ENCODE measurements around the gene GFM2. TPM values are rescaled to one million over a fixed set of nuclear protein-coding genes. Genes with fewer than 3 reads are reported as not detected.

The GFM2 gene
- total and polyA plus RNA-seq, 2 of the 8 experiments (the other 6 are each of a cell fraction or from before 2014, with no cell fraction given), result 17.8 to 30.6 TPM

DNA sequence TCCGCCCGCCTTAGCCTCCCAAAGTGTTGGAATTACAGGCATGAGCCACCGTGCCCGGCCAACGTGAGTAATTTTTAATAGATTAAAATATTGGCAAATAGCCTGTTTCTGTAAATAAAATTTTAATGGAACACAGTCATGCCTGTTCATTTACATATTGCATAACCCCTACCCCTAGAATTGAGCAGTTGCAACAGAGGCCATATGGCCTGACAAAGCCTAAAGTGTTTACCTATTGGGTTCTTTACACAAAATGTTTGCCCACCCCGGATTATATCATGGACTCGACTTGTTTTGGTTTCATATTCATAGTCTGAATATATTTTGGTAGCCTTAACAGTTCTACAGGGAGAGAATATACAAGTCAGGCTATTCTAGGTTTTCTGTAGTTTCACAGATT lies 5.4 kb upstream of the GFM2 start:
- 94% methylated on average over 7 of the region's 7 CpGs; no CpG with 5 or more reads in 1 of the 2 experiments for WGBS, 2 experiments (ENCODE audit: extremely low coverage in 1 of 2, insufficient coverage in 1 of 2, insufficient read length in 1 of 2, insufficient replicate concordance in 2 of 2, low coverage in 1 of 2, low lambda C conversion rate in 2 of 2, missing lambda C conversion rate in 1 of 2)
- no peak overlapping the region for H3K9ac ChIP-seq (replicated peaks in 1 of 4; ENCODE audit: extremely low read depth in 1 of 4, low read depth in 3 of 4, low read length in 3 of 4)
- TF ChIP-seq GABPA (IDR thresholded peaks at IDR 0.05; ENCODE audit: borderline replicate concordance, insufficient read depth, low read length) (no peak), TCF12 (IDR thresholded peaks at IDR 0.05; ENCODE audit: low read depth, low read length) (no peak), HDAC6 (IDR thresholded peaks at IDR 0.05; ENCODE audit: low read depth, low read length) (no peak), TAF7 (optimal IDR thresholded peaks at IDR 0.05; ENCODE audit: borderline replicate concordance, low read depth, low read length) (no peak), SP2 (IDR thresholded peaks at IDR 0.05; ENCODE audit: low read length) (no peak), SIN3A (conservative IDR thresholded peaks at IDR 0.05 in 1 of 2, IDR thresholded peaks at IDR 0.05 in 1 of 2; ENCODE audit: low read depth in 1 of 2, low read length in 2 of 2) (no peak), SP4 (IDR thresholded peaks at IDR 0.05; ENCODE audit: low read length) (no peak), YY1 (IDR thresholded peaks at IDR 0.05; ENCODE audit: low read depth, low read length) (no peak), BRCA1 (IDR thresholded peaks at IDR 0.05; ENCODE audit: low read depth, low read length) (no peak), RFX5 (IDR thresholded peaks at IDR 0.05; ENCODE audit: borderline replicate concordance, low read depth, low read length) (no peak), SIX5 (IDR thresholded peaks at IDR 0.05; ENCODE audit: low read depth, low read length) (no peak), BACH1 (IDR thresholded peaks at IDR 0.05; ENCODE audit: low read length) (no peak), CHD2 (IDR thresholded peaks at IDR 0.05; ENCODE audit: low read length) (no peak), SRF (IDR thresholded peaks at IDR 0.05; ENCODE audit: low read depth, low read length) (no peak)
- TF ChIP-seq, protein P1, sequence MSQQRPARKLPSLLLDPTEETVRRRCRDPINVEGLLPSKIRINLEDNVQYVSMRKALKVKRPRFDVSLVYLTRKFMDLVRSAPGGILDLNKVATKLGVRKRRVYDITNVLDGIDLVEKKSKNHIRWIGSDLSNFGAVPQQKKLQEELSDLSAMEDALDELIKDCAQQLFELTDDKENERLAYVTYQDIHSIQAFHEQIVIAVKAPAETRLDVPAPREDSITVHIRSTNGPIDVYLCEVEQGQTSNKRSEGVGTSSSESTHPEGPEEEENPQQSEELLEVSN (IDR thresholded peaks at IDR 0.05), result no peak

More for the DNA sequence above, 5.4 kb upstream of the GFM2 start:
- H4K91ac ChIP-seq (replicated peaks; ENCODE audit: insufficient read length, low read length), result no peak overlapping the region
- DNase-seq (ENCODE audit: low read depth in 1 of 2, low spot score in 2 of 2) (no peak), FAIRE-seq (no peak)
- no peak overlapping the region for H3K56ac ChIP-seq (replicated peaks; ENCODE audit: insufficient read length, low read depth, low read length)
- no peak overlapping the region for H2BK120ac ChIP-seq (replicated peaks; ENCODE audit: low read depth, low read length)
- no peak overlapping the region for H3K14ac ChIP-seq (ENCODE audit: insufficient read length)
- no peak overlapping the region for H2BK20ac ChIP-seq (ENCODE audit: low read length)
- no peak overlapping the region for H2AFZ ChIP-seq (ENCODE audit: low read length)
- H3K79me1 ChIP-seq (ENCODE audit: low read depth, low read length), result peaks cover 3% of the 10 kb centered on the region; the same call in 1 of the 2 replicates
- no peak overlapping the region for H3K4me2 ChIP-seq (ENCODE audit: insufficient read depth in 1 of 2, low read depth in 2 of 2, low read length in 2 of 2)
- CTCF ChIA-PET (ENCODE audit: partially characterized antibody), result interaction anchor here (0.6 kb wide), 1 partner anchor 156 kb away, joined by 3 read pairs; no protein-coding TSS in a partner anchor
- no peak overlapping the region for H4K5ac ChIP-seq (ENCODE audit: insufficient read length, low read depth, low read length)
- no peak overlapping the region for H3K4me3 ChIP-seq (ENCODE audit: extremely low read depth in 1 of 4, insufficient read depth in 2 of 4, low read depth in 3 of 4, low read length in 4 of 4)
- no peak overlapping the region for H2BK12ac ChIP-seq (ENCODE audit: low read depth, low read length)
- no peak overlapping the region for H3K23ac ChIP-seq (ENCODE audit: insufficient read length)
- no peaks in the 10 kb centered on the region for H3K27me3 ChIP-seq (replicated peaks in 1 of 4; ENCODE audit: control insufficient read depth in 3 of 4, extremely low read depth in 1 of 4, insufficient read depth in 3 of 4, low read length in 3 of 4)
- POLR2A ChIA-PET (ENCODE audit: partially characterized antibody), result interaction anchor here (0.6 to 1.9 kb wide), 7 partner anchors 8 to 87 kb away, joined by 3 to 5 read pairs (median 4); partner anchors contain the start of gene HEXB
- peaks cover 5 to 61% (median 30%) of the 10 kb centered on the region in 4 experiments for H3K36me3 ChIP-seq (ENCODE audit: control insufficient read depth in 2 of 4, insufficient read depth in 4 of 4, low read length in 3 of 4)
- H2AK5ac ChIP-seq (ENCODE audit: low read depth, low read length), result no peak overlapping the region
- H3K18ac ChIP-seq (ENCODE audit: extremely low read depth, low read length), result no peak overlapping the region
- H2BK15ac ChIP-seq (ENCODE audit: low read length), result no peak overlapping the region
- no peak overlapping the region for H4K8ac ChIP-seq (ENCODE audit: extremely low read depth, insufficient read depth, low read length)
- no peak overlapping the region for H2BK5ac ChIP-seq (ENCODE audit: low read depth, low read length)
- peaks cover 8 to 13% of the 10 kb centered on the region in 2 experiments for H3K79me2 ChIP-seq (ENCODE audit: control insufficient read depth in 1 of 2, insufficient read depth in 2 of 2, low read length in 2 of 2)
- H3K4ac ChIP-seq (replicated peaks; ENCODE audit: insufficient read length, low read depth, low read length), result no peak overlapping the region
- H3K27ac ChIP-seq (ENCODE audit: low read depth, low read length), result no peak overlapping the region
- peaks cover 0 to 3% of the 10 kb centered on the region in 2 experiments for H4K20me1 ChIP-seq (replicated peaks in 1 of 2; ENCODE audit: control insufficient read depth in 1 of 2, insufficient read depth in 2 of 2, low read length in 2 of 2)
- H3K9me3 ChIP-seq (ENCODE audit: insufficient read depth in 2 of 2, low read depth in 1 of 2, low read length in 1 of 2), result no peaks in the 10 kb centered on the region
- H3K4me1 ChIP-seq (replicated peaks in 1 of 4; ENCODE audit: control insufficient read depth in 3 of 4, insufficient read depth in 4 of 4, low read length in 3 of 4), result peaks cover 0 to 4% (median 0%) of the 10 kb centered on the region in 4 experiments; a peak in 1 of 7 replicates
- no peaks in the 10 kb centered on the region; the same call in 1 of the 2 replicates for H3K23me2 ChIP-seq (ENCODE audit: low read depth, low read length)
